ENCODE data around the gene REM2. TPM values are rescaled to one million over a fixed set of nuclear protein-coding genes. Genes with fewer than 3 reads are reported as not detected.
A peak's percentile ranks its signal among the peaks of the same experiment; 100 is the strongest.
"Not testable (repeated sequence)": the region's sequence is repeated elsewhere in the genome, so short reads cannot be mapped to it uniquely, and the experiment has no call there.

Gene REM2
- total RNA-seq, 1 experiment from 2014 or later, result 0.98 TPM

DNA sequence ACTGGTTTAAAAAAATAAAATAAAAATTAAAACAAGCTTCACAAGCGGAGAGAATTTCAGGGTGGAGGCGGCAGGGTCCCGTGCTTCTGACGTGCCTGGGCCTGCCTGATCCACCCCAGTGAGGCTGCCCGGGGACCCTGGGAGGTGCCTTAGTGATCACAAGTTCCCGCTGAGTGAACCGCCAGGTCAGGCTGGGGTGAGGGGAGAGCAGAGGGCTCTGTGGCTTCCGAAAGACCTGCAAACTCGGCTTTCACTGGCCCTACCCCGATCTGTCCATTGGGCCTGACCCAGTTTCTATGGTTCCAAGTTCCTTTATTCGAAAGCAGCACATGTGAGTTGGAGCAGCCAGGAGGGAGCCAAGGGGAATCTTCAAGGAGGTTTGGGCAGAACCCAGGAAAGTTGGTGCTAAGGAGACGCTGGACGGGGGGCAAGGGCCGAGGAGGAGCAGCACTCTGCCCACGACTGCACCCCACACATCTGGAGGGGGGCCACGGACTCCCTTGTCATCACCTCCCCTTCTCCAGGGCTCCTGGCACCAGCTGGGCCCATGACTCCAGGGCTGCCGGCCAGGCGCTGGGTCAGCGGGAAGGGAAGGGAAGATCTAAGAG lies 33.7 kb upstream of the REM2 start:
- H3K4me1 ChIP-seq (replicated peaks; ENCODE audit: insufficient read depth), result no peaks in the 10 kb centered on the region; the same call in 1 of the 2 replicates

DNA sequence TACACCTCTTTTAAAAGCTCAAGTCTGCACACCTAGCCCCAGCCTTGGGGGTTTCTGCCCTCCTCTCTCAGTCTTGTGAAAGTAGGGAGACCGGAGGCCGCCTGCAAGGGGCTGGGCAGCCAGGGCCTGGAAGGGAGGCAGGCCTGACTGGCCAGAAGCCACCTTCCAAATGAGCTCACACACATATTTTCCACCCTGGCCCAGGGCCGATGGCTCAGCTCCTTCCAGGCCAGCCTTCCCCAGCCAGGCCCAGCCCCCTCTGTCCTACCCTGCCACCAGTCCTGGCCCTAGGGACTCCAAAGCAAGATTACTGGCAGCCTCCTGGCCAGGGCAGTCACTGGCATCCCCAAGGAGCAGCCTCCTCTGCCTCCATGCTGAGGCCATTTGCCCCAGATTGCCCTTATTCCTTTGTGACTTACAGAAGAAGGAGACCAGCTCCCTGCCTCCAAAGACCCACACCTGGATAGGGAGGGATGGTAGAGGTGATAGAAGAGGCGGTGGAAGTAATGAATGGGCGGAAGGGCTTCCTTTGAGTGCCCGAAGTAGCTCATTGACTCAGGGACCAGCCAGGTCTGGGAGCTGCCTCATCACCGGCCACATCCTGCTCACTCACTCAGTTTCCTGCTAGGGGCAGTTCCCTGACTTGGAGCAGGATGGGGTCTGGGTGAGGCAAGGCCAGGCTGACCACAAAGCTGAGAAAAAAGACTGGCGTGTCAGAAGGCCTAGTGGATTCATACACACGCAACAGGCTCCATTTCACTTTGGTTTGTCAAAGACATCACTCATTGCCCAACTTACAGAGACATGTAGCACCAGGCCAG lies 31.9 kb upstream of the REM2 start:
- no peak for DNase-seq
- ChIA-PET CTCF (interaction anchor here (0.5 to 1.1 kb wide), 7 partner anchors 9 to 289 kb away, joined by 3 to 22 read pairs (median 3); no protein-coding TSS in a partner anchor), POLR2A (ENCODE audit: unreplicated experiment) (no interaction called here)
- Histone ChIP-seq H3K27ac (peak overlapping the region; percentile 26; the same call in 1 of the 2 replicates), H3K36me3 (ENCODE audit: low read depth) (no peaks in the 10 kb centered on the region), H3K79me2 (ENCODE audit: low read depth) (no peaks in the 10 kb centered on the region), H3F3A (ENCODE audit: insufficient read depth, low read depth) (no peaks in the 10 kb centered on the region), H3K4me2 (no peak overlapping the region), H2AFZ (no peak overlapping the region; the same call in 1 of the 2 replicates), H4K20me1 (ENCODE audit: insufficient read depth) (no peaks in the 10 kb centered on the region), H3K9me3 (ENCODE audit: insufficient read depth, low read depth) (no peaks in the 10 kb centered on the region), H3K27me3 (ENCODE audit: insufficient read depth, low read depth) (no peaks in the 10 kb centered on the region), H3K4me1 (replicated peaks; ENCODE audit: insufficient read depth) (peaks cover 4% of the 10 kb centered on the region; the same call in 1 of the 2 replicates), H3K4me3 (no peak overlapping the region), H3K9me2 (ENCODE audit: insufficient read depth) (no peaks in the 10 kb centered on the region)
- intact Hi-C loops (cut with micrococcal nuclease; ENCODE audit: unreplicated experiment), result loop anchor here (5.0 kb wide), 1 partner anchor 294 kb away; no protein-coding TSS in a partner anchor
- BruUV-seq (replicated peaks), result no TSS peak
- no peak for TF ChIP-seq EZH2 (IDR thresholded peaks at IDR 0.05; ENCODE audit: low read depth)
- TF ChIP-seq, protein P1, sequence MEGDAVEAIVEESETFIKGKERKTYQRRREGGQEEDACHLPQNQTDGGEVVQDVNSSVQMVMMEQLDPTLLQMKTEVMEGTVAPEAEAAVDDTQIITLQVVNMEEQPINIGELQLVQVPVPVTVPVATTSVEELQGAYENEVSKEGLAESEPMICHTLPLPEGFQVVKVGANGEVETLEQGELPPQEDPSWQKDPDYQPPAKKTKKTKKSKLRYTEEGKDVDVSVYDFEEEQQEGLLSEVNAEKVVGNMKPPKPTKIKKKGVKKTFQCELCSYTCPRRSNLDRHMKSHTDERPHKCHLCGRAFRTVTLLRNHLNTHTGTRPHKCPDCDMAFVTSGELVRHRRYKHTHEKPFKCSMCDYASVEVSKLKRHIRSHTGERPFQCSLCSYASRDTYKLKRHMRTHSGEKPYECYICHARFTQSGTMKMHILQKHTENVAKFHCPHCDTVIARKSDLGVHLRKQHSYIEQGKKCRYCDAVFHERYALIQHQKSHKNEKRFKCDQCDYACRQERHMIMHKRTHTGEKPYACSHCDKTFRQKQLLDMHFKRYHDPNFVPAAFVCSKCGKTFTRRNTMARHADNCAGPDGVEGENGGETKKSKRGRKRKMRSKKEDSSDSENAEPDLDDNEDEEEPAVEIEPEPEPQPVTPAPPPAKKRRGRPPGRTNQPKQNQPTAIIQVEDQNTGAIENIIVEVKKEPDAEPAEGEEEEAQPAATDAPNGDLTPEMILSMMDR (conservative IDR thresholded peaks at IDR 0.05), result no peak

More for the DNA sequence above, 33.7 kb upstream of the REM2 start:
- TF ChIP-seq, protein P1 (conservative IDR thresholded peaks at IDR 0.05), result no peak
- no peak for TF ChIP-seq EZH2 (IDR thresholded peaks at IDR 0.05; ENCODE audit: low read depth)
- no peak for DNase-seq
- H3K27ac ChIP-seq, result no peak overlapping the region
- H3K4me2 ChIP-seq, result no peak overlapping the region
- no peaks in the 10 kb centered on the region for H3K27me3 ChIP-seq (ENCODE audit: insufficient read depth, low read depth)
- no peaks in the 10 kb centered on the region for H3K9me3 ChIP-seq (ENCODE audit: insufficient read depth, low read depth)
- intact Hi-C loops (cut with micrococcal nuclease; ENCODE audit: unreplicated experiment), result no loop called here
- no TSS peak for BruUV-seq (replicated peaks)
- no peaks in the 10 kb centered on the region for H3K36me3 ChIP-seq (ENCODE audit: low read depth)
- no peak overlapping the region for H3K4me3 ChIP-seq
- no peaks in the 10 kb centered on the region for H3K79me2 ChIP-seq (ENCODE audit: low read depth)
- no peaks in the 10 kb centered on the region for H4K20me1 ChIP-seq (ENCODE audit: insufficient read depth)
- no peaks in the 10 kb centered on the region for H3F3A ChIP-seq (ENCODE audit: insufficient read depth, low read depth)
- no peaks in the 10 kb centered on the region for H3K9me2 ChIP-seq (ENCODE audit: insufficient read depth)
- no peak overlapping the region for H2AFZ ChIP-seq
- ChIA-PET POLR2A (ENCODE audit: unreplicated experiment) (no interaction called here), CTCF (no interaction called here)

DNA sequence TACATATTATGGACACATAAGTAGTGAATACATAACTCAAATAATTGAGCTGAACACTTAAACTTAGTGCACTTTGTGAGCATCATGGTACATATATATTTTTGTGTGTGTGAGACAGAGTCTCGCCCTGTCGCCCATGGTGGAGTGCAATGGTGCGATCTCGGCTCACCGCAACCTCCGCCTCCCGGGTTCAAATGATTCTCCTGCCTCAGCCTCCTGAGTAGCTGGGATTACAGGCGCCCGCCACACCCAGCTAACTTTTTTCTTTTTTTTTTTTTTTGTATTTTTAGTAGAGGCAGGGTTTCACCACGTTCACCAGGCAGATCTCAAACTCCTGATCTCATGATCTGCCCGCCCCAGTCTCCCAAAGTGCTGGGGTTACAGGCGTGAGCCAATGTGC lies 30.8 kb upstream of the REM2 start:
- DNase-seq; BruUV-seq (replicated peaks); H3F3A ChIP-seq (ENCODE audit: insufficient read depth, low read depth); H3K9me2 ChIP-seq (ENCODE audit: insufficient read depth); H3K4me2 ChIP-seq; H2AFZ ChIP-seq; H3K4me3 ChIP-seq; H3K79me2 ChIP-seq (ENCODE audit: low read depth); H3K27ac ChIP-seq; H3K27me3 ChIP-seq (ENCODE audit: insufficient read depth, low read depth); POLR2A ChIA-PET (ENCODE audit: unreplicated experiment); H3K9me3 ChIP-seq (ENCODE audit: insufficient read depth, low read depth); H3K36me3 ChIP-seq (ENCODE audit: low read depth); H3K4me1 ChIP-seq (replicated peaks; ENCODE audit: insufficient read depth); H4K20me1 ChIP-seq (ENCODE audit: insufficient read depth): not testable (repeated sequence)
- intact Hi-C loops (cut with micrococcal nuclease; ENCODE audit: unreplicated experiment), result loop anchor here (2.0 to 5.0 kb wide), 3 partner anchors 29 to 295 kb away; no protein-coding TSS in a partner anchor
- CTCF ChIA-PET, result interaction anchor here (0.5 to 1.3 kb wide), 11 partner anchors 21 to 1891 kb away, joined by 3 to 6 read pairs (median 3); partner anchors contain the start of gene DAD1

All from PC-9 (cell line).